Nucleus accumbens (tissue), 56 donors: ENCODE measurements around the gene KNL1.
"Not testable (repeated sequence)": the region's sequence is repeated elsewhere in the genome, so short reads cannot be mapped to it uniquely, and the experiment has no call there.

Experiments used
- DNase-seq, 56 donors: peaks; one replicate each; lab custom pipeline; 2025; lab: John Stamatoyannopoulos, UW

Gene KNL1

GRCh38 chr15:40660686-40661085 is 66.6 kb downstream of the KNL1 start:
- DNase-seq = no peak

GRCh38 chr15:40664909-40665308 is 70.9 kb downstream of the KNL1 start:
- no peak for DNase-seq

GRCh38 chr15:40676290-40676689 is 82.2 kb downstream of the KNL1 start:
- DNase-seq = not testable (repeated sequence)

- not testable (repeated sequence) for DNase-seq
These were observed 82.9 kb downstream of the KNL1 start for GRCh38 chr15:40676906-40677305.

GRCh38 chr15:40680151-40680550 is 86.1 kb downstream of the KNL1 start:
- DNase-seq = no peak

- not testable (repeated sequence) for DNase-seq
These were observed 86.9 kb downstream of the KNL1 start for GRCh38 chr15:40680959-40681358.

GRCh38 chr15:40684381-40684780 is 90.3 kb downstream of the KNL1 start:
- DNase-seq = no peak

- DNase-seq = no peak
These were observed 91.3 kb downstream of the KNL1 start for GRCh38 chr15:40685376-40685775.

- DNase-seq = peak in 1 of 56 donors; percentile 2
These were observed 95.1 kb downstream of the KNL1 start for GRCh38 chr15:40688932-40689799.

- no peak for DNase-seq
These were observed 97.7 kb downstream of the KNL1 start for GRCh38 chr15:40691737-40692136.

- peak in 1 of 56 donors; percentile 21 for DNase-seq
These were observed 100.0 kb downstream of the KNL1 start for GRCh38 chr15:40693904-40694687.

GRCh38 chr15:40694688-40695468 is 100.8 kb downstream of the KNL1 start, which contains the start of gene RAD51:
RAD51 (plus strand) TSS chr15:40695174; CDS start chr15:40698759, 3,585 bp downstream.
- peak in 55 of 56 donors; percentile 30 to 94 (median 84) for DNase-seq

- no peak for DNase-seq
These were observed 101.4 kb downstream of the KNL1 start for GRCh38 chr15:40695469-40695890.

GRCh38 chr15:40696228-40696627 is 102.2 kb downstream of the KNL1 start:
- DNase-seq = no peak

- DNase-seq = no peak
These were observed 103.9 kb downstream of the KNL1 start for GRCh38 chr15:40697916-40698315.

GRCh38 chr15:40702077-40702476 is 108.0 kb downstream of the KNL1 start:
- DNase-seq = no peak

- DNase-seq = no peak
These were observed 112.1 kb downstream of the KNL1 start for GRCh38 chr15:40706121-40706520.
